GM23338 (cell line): ENCODE measurements around the gene UBTD1. TPM values are rescaled to one million over a fixed set of nuclear protein-coding genes. Genes with fewer than 3 reads are reported as not detected.

Source experiments
- ATAC-seq: fragments of 200-7000 bp; cut with Tn5 transposase; 3 replicates; pipeline ENCODE4 v1.9.1; 2020
- DNase-seq: peaks from one replicate; pipeline ENCODE4 v3.0.0-alpha.2; 2015; ENCODE audit warnings: low spot score
- H2AFZ ChIP-seq: fragments of 200-600 bp; sonication (generic); 2 replicates; pipeline ENCODE4 v1.8.0; 2016; ENCODE audit warnings: antibody characterized with exemption, mild to moderate bottlenecking, moderate library complexity
- H3F3A ChIP-seq: fragments of 200-600 bp; sonication (generic); replicated peaks from 2 replicates; pipeline ENCODE4 v1.8.0; 2017; ENCODE audit warnings: antibody characterized with exemption, mixed run types, low read depth
- H3K27ac ChIP-seq: fragments of 200-600 bp; sonication (generic); 2 replicates; pipeline ENCODE4 v1.6.1; 2016; ENCODE audit warnings: low read depth
- H3K27me3 ChIP-seq: fragments of 200-600 bp; sonication (generic); 2 replicates; pipeline ENCODE4 v1.8.0; 2016; ENCODE audit warnings: mild to moderate bottlenecking, mixed run types, moderate library complexity; ENCODE audit not compliant: insufficient read depth
- H3K36me3 ChIP-seq: fragments of 200-600 bp; sonication (generic); 2 replicates; pipeline ENCODE4 v1.8.0; 2016; ENCODE audit warnings: mild to moderate bottlenecking; ENCODE audit not compliant: insufficient read depth
- H3K4me1 ChIP-seq: fragments of 200-600 bp; sonication (generic); 2 replicates; pipeline ENCODE4 v1.8.0; 2016; ENCODE audit warnings: mild to moderate bottlenecking, moderate library complexity; ENCODE audit not compliant: insufficient read depth
- H3K4me2 ChIP-seq: fragments of 200-600 bp; sonication (generic); 2 replicates; pipeline ENCODE4 v1.7.1; 2017; ENCODE audit warnings: mixed run types
- H3K4me3 ChIP-seq: fragments of 200-600 bp; sonication (generic); 2 replicates; pipeline ENCODE4 v1.6.1; 2016; ENCODE audit warnings: mixed run types
- H3K79me2 ChIP-seq: fragments of 200-600 bp; sonication (generic); replicated peaks from 2 replicates; pipeline ENCODE4 v1.8.0; 2017; ENCODE audit warnings: mild to moderate bottlenecking; ENCODE audit not compliant: insufficient read depth
- H3K9me2 ChIP-seq: fragments of 200-600 bp; sonication (generic); 2 replicates; pipeline ENCODE4 v1.8.0; 2017; ENCODE audit not compliant: insufficient read depth
- H4K20me1 ChIP-seq: fragments of 200-600 bp; sonication (generic); replicated peaks from 2 replicates; pipeline ENCODE4 v1.8.0; 2017; ENCODE audit warnings: mild to moderate bottlenecking; ENCODE audit not compliant: insufficient read depth
- H3K27ac Mint-ChIP-seq: 2 replicates; pipeline ENCODE4 v1.8.0; 2020; ENCODE audit warnings: inconsistent platforms, mild to moderate bottlenecking, moderate library complexity, mixed read lengths
- H3K27me3 Mint-ChIP-seq: 3 replicates; pipeline ENCODE4 v1.8.0; 2022; ENCODE audit warnings: low read depth, mild to moderate bottlenecking, moderate library complexity, mixed read lengths, inconsistent platforms; ENCODE audit not compliant: insufficient read depth, poor library complexity
- H3K36me3 Mint-ChIP-seq: 3 replicates; pipeline ENCODE4 v1.8.0; 2021; ENCODE audit warnings: low read depth, mild to moderate bottlenecking, inconsistent platforms, moderate library complexity, mixed read lengths
- H3K4me1 Mint-ChIP-seq: 3 replicates; pipeline ENCODE4 v1.8.0; 2020; ENCODE audit warnings: mild to moderate bottlenecking, inconsistent platforms, mixed read lengths
- H3K4me3 Mint-ChIP-seq: 3 replicates; pipeline ENCODE4 v1.8.0; 2021; ENCODE audit warnings: moderate library complexity, mild to moderate bottlenecking, inconsistent platforms, mixed read lengths
- H3K9me3 Mint-ChIP-seq: 3 replicates; pipeline ENCODE4 v1.8.0; 2020; ENCODE audit warnings: moderate library complexity, mild to moderate bottlenecking, inconsistent platforms, mixed read lengths
- CREB1 ChIP-seq: fragments of 250-450 bp; sonication (Bioruptor Pico); IDR thresholded peaks from 2 replicates; pipeline ENCODE4 v1.5.0; 2020; ENCODE audit warnings: low read depth, mild to moderate bottlenecking, moderate library complexity
- CTCF ChIP-seq, 2 experiments: fragments of 200-600 bp in 1 of 2; sonication (generic) in 1 of 2; conservative IDR thresholded peaks; 2 replicates each; pipeline versions ENCODE4 v1.5.1 to v1.6.1; 2016 to 2017; ENCODE audit warnings: antibody characterized with exemption in 2 of 2, low read depth in 2 of 2, mild to moderate bottlenecking in 2 of 2, moderate library complexity in 1 of 2
- EZH2 ChIP-seq: fragments of 200-600 bp; sonication (generic); IDR thresholded peaks from one replicate; pipeline ENCODE4 v1.8.0; 2017; ENCODE audit warnings: antibody characterized with exemption, mild to moderate bottlenecking, low read depth; ENCODE audit not compliant: unreplicated experiment
- STAT1 ChIP-seq: IDR thresholded peaks from one replicate; pipeline ENCODE4 v1.6.1; 2016; ENCODE audit warnings: antibody characterized with exemption; ENCODE audit not compliant: unreplicated experiment
- polyA plus RNA-seq: library from polyadenylated mRNA; unstranded; fragments of >200 nt; fragmentation: Nextera tagmentation; extraction: Ambion mirVana; gene quantifications from 2 replicates; pipeline ENCODE4 v1.2.1, GENCODE V29; 2016
- total RNA-seq: library from RNA; depleted of rRNA; stranded (reverse); fragments of >200 nt; shearing (Covaris generic); gene quantifications from 2 replicates; pipeline ENCODE4 v1.2.3, GENCODE V29; 2014
- TF ChIP-seq, protein P1 (sequence below): fragments of 250-450 bp; sonication (Bioruptor Pico); IDR thresholded peaks from 2 replicates; pipeline ENCODE4 v1.5.0; 2020; ENCODE audit warnings: mild to moderate bottlenecking, moderate library complexity
- TF ChIP-seq, protein P2 (sequence below): IDR thresholded peaks from 2 replicates; pipeline ENCODE4 v1.6.1; 2016; ENCODE audit warnings: antibody characterized with exemption

Gene UBTD1
- total and polyA plus RNA-seq, 2 experiments from 2014 or later, result 17.3 to 29.0 TPM

DNA sequence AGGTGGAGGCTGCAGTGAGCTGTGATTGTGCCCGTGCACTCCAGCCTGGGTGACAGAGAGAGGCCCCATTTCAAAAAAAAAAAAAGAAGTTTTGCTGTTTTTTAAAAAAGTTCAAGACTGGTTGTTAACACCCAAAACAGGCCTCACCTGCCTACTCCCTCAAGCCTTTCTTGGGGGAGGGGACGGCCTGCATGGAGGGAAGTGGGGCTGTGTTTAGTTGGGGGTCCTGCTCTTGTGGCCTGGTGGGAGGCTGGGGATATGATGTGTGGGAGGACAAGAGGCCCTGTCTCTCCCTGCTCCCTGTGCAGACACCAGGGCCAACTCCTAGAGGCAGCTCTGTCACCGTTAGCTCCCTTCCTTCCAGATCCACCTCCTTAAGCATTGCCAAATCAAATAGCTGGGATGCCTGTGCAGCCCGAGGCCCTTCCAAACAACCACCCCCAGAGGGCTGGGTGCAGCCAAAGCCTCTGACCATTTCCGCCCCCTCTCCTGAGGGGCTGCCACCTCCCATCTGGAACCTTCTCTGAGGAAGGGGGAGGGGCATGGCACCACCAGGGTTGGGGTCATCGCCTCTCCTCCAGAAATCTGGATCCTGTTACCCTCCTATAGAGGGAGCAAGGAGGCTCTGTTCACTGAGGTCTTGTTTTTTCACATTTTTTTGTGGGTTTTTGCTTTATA is 40.9 kb downstream of the UBTD1 start:
- Histone ChIP-seq H3K9me2 (no peaks in the 10 kb centered on the region), H3K36me3 (no peaks in the 10 kb centered on the region), H3K4me3 (no peak overlapping the region), H3K79me2 (peaks cover 9% of the 10 kb centered on the region), H3K4me1 (peaks cover 19% of the 10 kb centered on the region), H2AFZ (no peak overlapping the region), H3K27me3 (no peaks in the 10 kb centered on the region), H4K20me1 (no peaks in the 10 kb centered on the region), H3K27ac (peak overlapping the region; percentile 91), H3F3A (0 out of 2 replicates have a peak, but pooled peaks cover 7% of the 10 kb centered on the region), H3K4me2 (no peak overlapping the region)
- H3K4me1 Mint-ChIP-seq, result peaks cover 32% of the 10 kb centered on the region
- peak overlapping the region; percentile 96 for H3K27ac Mint-ChIP-seq
- peak; percentile 88 for DNase-seq
- H3K27me3 Mint-ChIP-seq, result peaks cover 10% of the 10 kb centered on the region
- TF ChIP-seq CTCF (conservative IDR thresholded peaks at IDR 0.05; ENCODE audit: low read depth in 2 of 2) (peak; percentile 47 to 53), EZH2 (no peak), STAT1 (no peak), CREB1 (CRISPR knock-in tag) (0 out of 2 replicates have a peak, but pooled peaks have one; percentile 13)
- TF ChIP-seq, protein P1, sequence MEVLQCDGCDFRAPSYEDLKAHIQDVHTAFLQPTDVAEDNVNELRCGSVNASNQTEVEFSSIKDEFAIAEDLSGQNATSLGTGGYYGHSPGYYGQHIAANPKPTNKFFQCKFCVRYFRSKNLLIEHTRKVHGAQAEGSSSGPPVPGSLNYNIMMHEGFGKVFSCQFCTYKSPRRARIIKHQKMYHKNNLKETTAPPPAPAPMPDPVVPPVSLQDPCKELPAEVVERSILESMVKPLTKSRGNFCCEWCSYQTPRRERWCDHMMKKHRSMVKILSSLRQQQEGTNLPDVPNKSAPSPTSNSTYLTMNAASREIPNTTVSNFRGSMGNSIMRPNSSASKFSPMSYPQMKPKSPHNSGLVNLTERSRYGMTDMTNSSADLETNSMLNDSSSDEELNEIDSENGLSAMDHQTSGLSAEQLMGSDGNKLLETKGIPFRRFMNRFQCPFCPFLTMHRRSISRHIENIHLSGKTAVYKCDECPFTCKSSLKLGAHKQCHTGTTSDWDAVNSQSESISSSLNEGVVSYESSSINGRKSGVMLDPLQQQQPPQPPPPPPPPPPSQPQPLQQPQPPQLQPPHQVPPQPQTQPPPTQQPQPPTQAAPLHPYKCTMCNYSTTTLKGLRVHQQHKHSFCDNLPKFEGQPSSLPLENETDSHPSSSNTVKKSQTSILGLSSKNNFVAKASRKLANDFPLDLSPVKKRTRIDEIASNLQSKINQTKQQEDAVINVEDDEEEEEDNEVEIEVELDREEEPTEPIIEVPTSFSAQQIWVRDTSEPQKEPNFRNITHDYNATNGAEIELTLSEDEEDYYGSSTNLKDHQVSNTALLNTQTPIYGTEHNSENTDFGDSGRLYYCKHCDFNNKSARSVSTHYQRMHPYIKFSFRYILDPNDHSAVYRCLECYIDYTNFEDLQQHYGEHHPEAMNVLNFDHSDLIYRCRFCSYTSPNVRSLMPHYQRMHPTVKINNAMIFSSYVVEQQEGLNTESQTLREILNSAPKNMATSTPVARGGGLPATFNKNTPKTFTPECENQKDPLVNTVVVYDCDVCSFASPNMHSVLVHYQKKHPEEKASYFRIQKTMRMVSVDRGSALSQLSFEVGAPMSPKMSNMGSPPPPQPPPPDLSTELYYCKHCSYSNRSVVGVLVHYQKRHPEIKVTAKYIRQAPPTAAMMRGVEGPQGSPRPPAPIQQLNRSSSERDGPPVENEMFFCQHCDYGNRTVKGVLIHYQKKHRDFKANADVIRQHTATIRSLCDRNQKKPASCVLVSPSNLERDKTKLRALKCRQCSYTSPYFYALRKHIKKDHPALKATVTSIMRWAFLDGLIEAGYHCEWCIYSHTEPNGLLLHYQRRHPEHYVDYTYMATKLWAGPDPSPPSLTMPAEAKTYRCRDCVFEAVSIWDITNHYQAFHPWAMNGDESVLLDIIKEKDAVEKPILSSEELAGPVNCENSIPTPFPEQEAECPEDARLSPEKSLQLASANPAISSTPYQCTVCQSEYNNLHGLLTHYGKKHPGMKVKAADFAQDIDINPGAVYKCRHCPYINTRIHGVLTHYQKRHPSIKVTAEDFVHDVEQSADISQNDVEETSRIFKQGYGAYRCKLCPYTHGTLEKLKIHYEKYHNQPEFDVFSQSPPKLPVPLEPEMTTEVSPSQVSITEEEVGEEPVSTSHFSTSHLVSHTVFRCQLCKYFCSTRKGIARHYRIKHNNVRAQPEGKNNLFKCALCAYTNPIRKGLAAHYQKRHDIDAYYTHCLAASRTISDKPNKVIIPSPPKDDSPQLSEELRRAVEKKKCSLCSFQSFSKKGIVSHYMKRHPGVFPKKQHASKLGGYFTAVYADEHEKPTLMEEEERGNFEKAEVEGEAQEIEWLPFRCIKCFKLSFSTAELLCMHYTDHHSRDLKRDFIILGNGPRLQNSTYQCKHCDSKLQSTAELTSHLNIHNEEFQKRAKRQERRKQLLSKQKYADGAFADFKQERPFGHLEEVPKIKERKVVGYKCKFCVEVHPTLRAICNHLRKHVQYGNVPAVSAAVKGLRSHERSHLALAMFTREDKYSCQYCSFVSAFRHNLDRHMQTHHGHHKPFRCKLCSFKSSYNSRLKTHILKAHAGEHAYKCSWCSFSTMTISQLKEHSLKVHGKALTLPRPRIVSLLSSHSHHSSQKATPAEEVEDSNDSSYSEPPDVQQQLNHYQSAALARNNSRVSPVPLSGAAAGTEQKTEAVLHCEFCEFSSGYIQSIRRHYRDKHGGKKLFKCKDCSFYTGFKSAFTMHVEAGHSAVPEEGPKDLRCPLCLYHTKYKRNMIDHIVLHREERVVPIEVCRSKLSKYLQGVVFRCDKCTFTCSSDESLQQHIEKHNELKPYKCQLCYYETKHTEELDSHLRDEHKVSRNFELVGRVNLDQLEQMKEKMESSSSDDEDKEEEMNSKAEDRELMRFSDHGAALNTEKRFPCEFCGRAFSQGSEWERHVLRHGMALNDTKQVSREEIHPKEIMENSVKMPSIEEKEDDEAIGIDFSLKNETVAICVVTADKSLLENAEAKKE, result no peak
- TF ChIP-seq, protein P2, sequence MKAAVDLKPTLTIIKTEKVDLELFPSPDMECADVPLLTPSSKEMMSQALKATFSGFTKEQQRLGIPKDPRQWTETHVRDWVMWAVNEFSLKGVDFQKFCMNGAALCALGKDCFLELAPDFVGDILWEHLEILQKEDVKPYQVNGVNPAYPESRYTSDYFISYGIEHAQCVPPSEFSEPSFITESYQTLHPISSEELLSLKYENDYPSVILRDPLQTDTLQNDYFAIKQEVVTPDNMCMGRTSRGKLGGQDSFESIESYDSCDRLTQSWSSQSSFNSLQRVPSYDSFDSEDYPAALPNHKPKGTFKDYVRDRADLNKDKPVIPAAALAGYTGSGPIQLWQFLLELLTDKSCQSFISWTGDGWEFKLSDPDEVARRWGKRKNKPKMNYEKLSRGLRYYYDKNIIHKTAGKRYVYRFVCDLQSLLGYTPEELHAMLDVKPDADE, result no peak
- no peak overlapping the region for H3K4me3 Mint-ChIP-seq
- H3K9me3 Mint-ChIP-seq, result no peaks in the 10 kb centered on the region; the same call in 2 of the 3 replicates
- H3K36me3 Mint-ChIP-seq, result no peaks in the 10 kb centered on the region
- ATAC-seq, result peak; percentile 77
